Parathyroid adenoma (tissue), 2 donors: ENCODE data around the gene SLC38A4.

Experiments used
- H2AFZ ChIP-seq: fragments of 300-600 bp; sonication (generic); one replicate; pipeline ENCODE4 v1.7.0; 2017; ENCODE audit warnings: antibody characterized with exemption, mild to moderate bottlenecking
- H3K27ac ChIP-seq: fragments of 300-600 bp; sonication (generic); one replicate; pipeline ENCODE4 v1.7.0; 2017
- H3K27me3 ChIP-seq: fragments of 300-600 bp; sonication (generic); one replicate; pipeline ENCODE4 v1.7.0; 2017; ENCODE audit warnings: low read length; ENCODE audit not compliant: control insufficient read depth, insufficient read depth
- H3K36me3 ChIP-seq: fragments of 300-600 bp; sonication (generic); one replicate; pipeline ENCODE4 v1.7.0; 2017; ENCODE audit warnings: low read length; ENCODE audit not compliant: control insufficient read depth, insufficient read depth
- H3K4me1 ChIP-seq: fragments of 300-600 bp; sonication (generic); one replicate; pipeline ENCODE4 v1.7.0; 2017; ENCODE audit warnings: control low read depth
- H3K4me2 ChIP-seq: fragments of 300-600 bp; sonication (generic); one replicate; pipeline ENCODE4 v1.7.0; 2017; ENCODE audit warnings: low read length
- H3K4me3 ChIP-seq: fragments of 300-600 bp; sonication (generic); one replicate; pipeline ENCODE4 v1.7.0; 2017; ENCODE audit warnings: low read depth, low read length
- H3K79me2 ChIP-seq: fragments of 300-600 bp; sonication (generic); one replicate; pipeline ENCODE4 v1.7.0; 2017; ENCODE audit warnings: control low read depth
- H3K9ac ChIP-seq: fragments of 300-600 bp; sonication (generic); one replicate; pipeline ENCODE4 v1.7.0; 2017; ENCODE audit warnings: mild to moderate bottlenecking
- H3K9me3 ChIP-seq: fragments of 300-600 bp; sonication (generic); one replicate; pipeline ENCODE4 v1.7.0; 2017; ENCODE audit warnings: low read length; ENCODE audit not compliant: control insufficient read depth
- CTCF ChIP-seq: fragments of 300-600 bp; sonication (generic); IDR thresholded peaks from one replicate; pipeline ENCODE4 v1.7.0; 2017; ENCODE audit warnings: antibody characterized with exemption, mild to moderate bottlenecking
- donor health status: primary hyperparathyroidism.

Gene SLC38A4

GRCh38 chr12:46824709-46825108, 1.1 kb downstream of the SLC38A4 start:
- Histone ChIP-seq H3K27me3 (no peaks in the 10 kb centered on the region), H3K4me2 (no peak overlapping the region), H3K9ac (no peak overlapping the region), H2AFZ (no peak overlapping the region), H3K36me3 (no peaks in the 10 kb centered on the region), H3K79me2 (no peaks in the 10 kb centered on the region), H3K4me1 (no peaks in the 10 kb centered on the region), H3K9me3 (no peaks in the 10 kb centered on the region), H3K27ac (no peak overlapping the region), H3K4me3 (no peak overlapping the region)
- no peak for TF ChIP-seq CTCF

GRCh38 chr12:46818642-46819041, 7.2 kb downstream of the SLC38A4 start:
- H3K4me3 ChIP-seq, result no peak overlapping the region
- TF ChIP-seq CTCF, result no peak
- H3K9me3 ChIP-seq, result no peaks in the 10 kb centered on the region
- no peaks in the 10 kb centered on the region for H3K79me2 ChIP-seq
- H3K27me3 ChIP-seq, result no peaks in the 10 kb centered on the region
- H3K4me1 ChIP-seq, result no peaks in the 10 kb centered on the region
- H3K9ac ChIP-seq, result no peak overlapping the region
- H3K4me2 ChIP-seq, result no peak overlapping the region
- no peaks in the 10 kb centered on the region for H3K36me3 ChIP-seq
- no peak overlapping the region for H2AFZ ChIP-seq
- no peak overlapping the region for H3K27ac ChIP-seq

- Histone ChIP-seq H3K27ac (no peak overlapping the region), H3K9me3 (no peaks in the 10 kb centered on the region), H3K27me3 (no peaks in the 10 kb centered on the region), H3K36me3 (no peaks in the 10 kb centered on the region), H3K4me3 (no peak overlapping the region), H3K9ac (no peak overlapping the region), H3K4me1 (no peaks in the 10 kb centered on the region), H3K79me2 (no peaks in the 10 kb centered on the region), H2AFZ (no peak overlapping the region), H3K4me2 (no peak overlapping the region)
- no peak for TF ChIP-seq CTCF
Measured at GRCh38 chr12:46815809-46816208, 10.0 kb downstream of the SLC38A4 start.

- no peak overlapping the region for H3K4me2 ChIP-seq
- TF ChIP-seq CTCF, result no peak
- H3K79me2 ChIP-seq, result no peaks in the 10 kb centered on the region
- no peaks in the 10 kb centered on the region for H3K27me3 ChIP-seq
- H3K4me1 ChIP-seq, result no peaks in the 10 kb centered on the region
- no peaks in the 10 kb centered on the region for H3K36me3 ChIP-seq
- H3K27ac ChIP-seq, result no peak overlapping the region
- no peak overlapping the region for H3K4me3 ChIP-seq
- H3K9me3 ChIP-seq, result no peaks in the 10 kb centered on the region
- no peak overlapping the region for H3K9ac ChIP-seq
- no peak overlapping the region for H2AFZ ChIP-seq
Measured at GRCh38 chr12:46814143-46814542, 11.7 kb downstream of the SLC38A4 start.

- Histone ChIP-seq H3K4me3 (no peak overlapping the region), H3K9me3 (no peaks in the 10 kb centered on the region), H3K36me3 (no peaks in the 10 kb centered on the region), H2AFZ (no peak overlapping the region), H3K4me2 (no peak overlapping the region), H3K4me1 (no peaks in the 10 kb centered on the region), H3K79me2 (no peaks in the 10 kb centered on the region), H3K27ac (no peak overlapping the region), H3K27me3 (no peaks in the 10 kb centered on the region), H3K9ac (no peak overlapping the region)
- TF ChIP-seq CTCF, result no peak
Measured at GRCh38 chr12:46811185-46811584, 14.6 kb downstream of the SLC38A4 start.
